Psoas muscle (tissue), 8 donors: Measurements from ENCODE around the gene MPP7. TPM values are rescaled to one million over a fixed set of nuclear protein-coding genes. Genes with fewer than 3 reads are reported as not detected.

ENCODE experiments used
- ATAC-seq, 4 donors: fragments of 200-7000 bp; cut with Tn5 transposase; one replicate each; pipeline ENCODE4 v1.9.1; 2020; ENCODE audit warnings: moderate library complexity in 3 of 4, mild to moderate bottlenecking in 2 of 4
- DNase-seq, 2 donors: peaks; one replicate each; pipeline ENCODE4 v3.0.0-alpha.2; 2020
- H3K27ac ChIP-seq: fragments of 200-600 bp; one replicate; pipeline ENCODE4 v1.8.0; 2022
- H3K27me3 ChIP-seq, 3 donors: fragments of 200-600 bp in 1 of 3; one replicate each; pipeline versions ENCODE4 v1.6.1 to v1.8.0; 2013 to 2022; ENCODE audit warnings: low read length in 2 of 3, mild to moderate bottlenecking in 2 of 3, moderate library complexity in 1 of 3; ENCODE audit not compliant: insufficient read depth in 3 of 3
- H3K36me3 ChIP-seq, 2 donors: fragments of 200-600 bp in 1 of 2; one replicate each; pipeline versions ENCODE4 v1.6.1 to v1.8.0; 2013 to 2022; ENCODE audit warnings: low read depth in 1 of 2, mild to moderate bottlenecking in 1 of 2, moderate library complexity in 1 of 2; ENCODE audit not compliant: insufficient read depth in 1 of 2
- H3K4me1 ChIP-seq: fragments of 200-600 bp; one replicate; pipeline ENCODE4 v1.8.0; 2022
- H3K4me3 ChIP-seq: fragments of 200-600 bp; one replicate; pipeline ENCODE4 v1.8.0; 2022; ENCODE audit warnings: mild to moderate bottlenecking
- H3K9me3 ChIP-seq: fragments of 200-600 bp; one replicate; pipeline ENCODE4 v1.8.0; 2022
- CTCF ChIP-seq: fragments of 200-600 bp; IDR thresholded peaks from one replicate; pipeline ENCODE4 v1.8.0; 2022; ENCODE audit warnings: antibody characterized with exemption
- WGBS, 3 donors: extraction: QIAGEN DNeasy Blood & Tissue Kit; methylation state at CpG; one replicate each; pipeline versions ENCODE4 v1.1.6 to v1.1.7; 2013; 5-methylcytosine and 5-hydroxymethylcytosine counted together
- intact Hi-C, 2 donors: fragments of 100-400 bp; cut with DNase I; formaldehyde crosslinking; loops; one replicate each; pipeline versions ENCODE4 v1.11.0 to v1.14.2; 2022
- polyA plus RNA-seq, 3 donors: library from polyadenylated mRNA; stranded (reverse); fragments of 200-250 nt; gene quantifications; one replicate each; pipeline ENCODE4 v1.2.3, GENCODE V29; 2013
- total RNA-seq, 4 donors: library from RNA; stranded (reverse); fragmentation: NEBNext Ultra II Directional in 2 of 4; extraction: Animal tissue kit (Norgen Biotek cat#: 25700) in 2 of 4; gene quantifications; one replicate each; pipeline versions ENCODE4 v1.2.1 to v1.2.4, GENCODE V29; 2021 to 2023
- donor health status: healthy with polysubstance abuse.
- donor health status: DM: no; HTN: no; CAD: no; lungs with moderate emphysema.
- donor health status: Bipolar disorder and iron deficiency.
- donor health status: healthy.
- donor health status: DM: yes; HTN: yes; CAD: no.
- donor health status: DM: no; HTN: no; CAD: no.
- donor health status: DM: no; HTN: no; CAD: no.
- donor health status: DM: yes; HTN: yes; CAD: no.

MPP7 gene
- total and polyA plus RNA-seq, 7 donors, result 2.3 to 12.5 (median 11.3) TPM

GRCh38 chr10:28317760-28318159 lies 14.9 kb upstream of the MPP7 start:
- Histone ChIP-seq H3K9me3 (no peaks in the 10 kb centered on the region), H3K4me1 (peaks cover 12% of the 10 kb centered on the region), H3K4me3 (no peak overlapping the region), H3K27ac (no peak overlapping the region), H3K36me3 (no peaks in the 10 kb centered on the region), H3K27me3 (no peaks in the 10 kb centered on the region)
- intact Hi-C loops, result no loop called here
- TF ChIP-seq CTCF, result no peak
- WGBS, 3 donors, result 35 to 46% (median 38%) methylated on average over 7 of the region's 7 CpGs
- DNase-seq (no peak), ATAC-seq (peak in 3 of 4 donors; percentile 62 to 73 (median 71))

DNA sequence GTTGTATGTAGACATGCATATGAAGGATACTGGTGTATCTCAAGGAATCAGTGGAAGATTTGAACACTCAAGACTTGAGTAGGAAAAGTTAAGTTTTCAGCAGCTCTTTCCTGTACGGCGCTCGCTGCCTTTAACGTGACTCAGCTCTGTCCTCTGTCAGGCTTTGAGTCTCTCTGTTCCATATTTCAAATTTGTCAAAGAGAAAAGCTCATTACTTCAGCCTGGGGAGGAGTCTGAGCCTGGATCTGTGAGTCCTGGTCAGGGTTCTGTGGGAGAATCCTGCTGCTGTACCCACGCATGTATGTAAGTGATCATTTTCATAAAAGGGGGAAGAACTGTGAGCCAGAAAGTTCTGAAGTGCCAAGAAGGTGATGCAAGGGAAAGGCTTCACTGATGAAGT lies 13.8 kb upstream of the MPP7 start:
- DNase-seq (no peak), ATAC-seq (peak in 1 of 4 donors; percentile 30)
- Histone ChIP-seq H3K4me3 (no peak overlapping the region), H3K27ac (no peak overlapping the region), H3K36me3 (no peaks in the 10 kb centered on the region), H3K4me1 (peaks cover 8% of the 10 kb centered on the region), H3K9me3 (no peaks in the 10 kb centered on the region), H3K27me3 (no peaks in the 10 kb centered on the region)
- intact Hi-C loops, result no loop called here
- no peak for TF ChIP-seq CTCF
- 69 to 90% (median 79%) methylated on average over 5 of the region's 5 CpGs for WGBS, 3 donors

DNA sequence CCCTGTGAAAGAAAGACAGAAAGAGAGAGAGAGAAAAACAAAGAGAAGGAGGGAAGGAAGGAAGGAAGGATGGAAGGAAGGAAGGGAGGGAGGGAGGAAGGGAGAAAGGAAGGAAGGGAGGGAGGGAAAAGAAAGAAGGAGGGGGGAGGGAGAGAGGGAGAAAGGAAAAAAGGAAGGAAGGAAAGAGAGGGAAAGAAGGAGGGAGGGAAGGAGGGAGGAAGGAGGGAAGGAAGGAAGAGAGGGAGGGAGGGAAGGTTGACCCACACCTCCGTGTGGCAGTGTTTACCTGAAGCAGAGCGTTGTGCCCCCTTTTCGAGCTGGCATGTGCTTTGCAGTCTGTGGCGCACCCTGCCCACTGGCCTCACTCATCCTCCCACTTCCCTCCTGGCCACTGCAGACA lies 12.3 kb upstream of the MPP7 start:
- peaks cover 8% of the 10 kb centered on the region for H3K4me1 ChIP-seq
- WGBS, 3 donors, result 70 to 81% (median 72%) methylated on average over 4 of the region's 4 CpGs
- DNase-seq (no peak), ATAC-seq (no peak)
- no peak for TF ChIP-seq CTCF
- no peaks in the 10 kb centered on the region for H3K36me3 ChIP-seq
- no peaks in the 10 kb centered on the region for H3K9me3 ChIP-seq
- H3K4me3 ChIP-seq, result no peak overlapping the region
- no peak overlapping the region for H3K27ac ChIP-seq
- intact Hi-C loops, result no loop called here
- no peaks in the 10 kb centered on the region for H3K27me3 ChIP-seq

DNA sequence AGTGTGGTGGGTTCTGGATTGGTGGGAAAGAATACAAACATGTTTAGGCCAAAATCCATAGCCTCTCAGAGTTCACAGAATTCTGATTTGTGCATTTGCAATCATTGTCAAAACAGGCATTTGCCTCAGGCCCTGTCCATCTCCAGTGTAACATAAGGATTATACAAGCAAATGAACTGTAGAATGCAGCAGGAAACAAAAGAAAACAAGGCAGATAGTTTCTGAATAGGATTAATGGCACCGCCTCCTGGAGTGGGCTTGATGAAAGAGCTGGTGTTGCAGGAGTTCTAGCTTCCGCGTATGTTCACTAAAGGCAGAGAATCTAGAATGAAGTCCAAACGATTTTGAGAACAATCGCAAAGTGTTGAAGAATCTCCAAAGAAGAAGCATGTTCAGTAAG lies 11.3 kb upstream of the MPP7 start:
- Histone ChIP-seq H3K36me3 (no peaks in the 10 kb centered on the region), H3K27me3 (no peaks in the 10 kb centered on the region), H3K27ac (no peak overlapping the region), H3K9me3 (no peaks in the 10 kb centered on the region), H3K4me1 (peaks cover 8% of the 10 kb centered on the region), H3K4me3 (no peak overlapping the region)
- TF ChIP-seq CTCF, result no peak
- intact Hi-C loops, result no loop called here
- ATAC-seq (no peak), DNase-seq (no peak)
- WGBS, 3 donors, result 74 to 91% (median 88%) methylated on average over 5 of the region's 5 CpGs

GRCh38 chr10:28312572-28312971 lies 9.7 kb upstream of the MPP7 start:
- TF ChIP-seq CTCF, result no peak
- Histone ChIP-seq H3K4me3 (no peak overlapping the region), H3K36me3 (no peaks in the 10 kb centered on the region), H3K9me3 (no peaks in the 10 kb centered on the region), H3K27me3 (no peaks in the 10 kb centered on the region), H3K27ac (no peak overlapping the region), H3K4me1 (peaks cover 2% of the 10 kb centered on the region)
- DNase-seq, result no peak
- WGBS, 3 donors, result 73 to 83% (median 82%) methylated on average over 6 of the region's 6 CpGs
- no peak for ATAC-seq
- intact Hi-C loops, result no loop called here
